ENCODE results near the gene RNF115.
"Not testable (repeated sequence)": the region's sequence is repeated elsewhere in the genome, so short reads cannot be mapped to it uniquely, and the experiment has no call there.

The RNF115 gene

GRCh38 chr1:145823565-145824498 is at the start of gene RNF115, which contains the start of gene POLR3C:
Gene RNF115, minus strand, starts transcription at chr1:145824095. Its CDS starts 222 bp downstream, at chr1:145823873.
Gene POLR3C, plus strand, starts transcription at chr1:145824200. Its CDS starts 1,577 bp downstream, at chr1:145825777.
- DNase-seq: peak; percentile 82 to 95

GRCh38 chr1:145871994-145872924 is 48.4 kb upstream of the RNF115 start:
- no peak for DNase-seq

- DNase-seq: no peak
Measured at GRCh38 chr1:145868232-145868631, 44.3 kb upstream of the RNF115 start.

DNA sequence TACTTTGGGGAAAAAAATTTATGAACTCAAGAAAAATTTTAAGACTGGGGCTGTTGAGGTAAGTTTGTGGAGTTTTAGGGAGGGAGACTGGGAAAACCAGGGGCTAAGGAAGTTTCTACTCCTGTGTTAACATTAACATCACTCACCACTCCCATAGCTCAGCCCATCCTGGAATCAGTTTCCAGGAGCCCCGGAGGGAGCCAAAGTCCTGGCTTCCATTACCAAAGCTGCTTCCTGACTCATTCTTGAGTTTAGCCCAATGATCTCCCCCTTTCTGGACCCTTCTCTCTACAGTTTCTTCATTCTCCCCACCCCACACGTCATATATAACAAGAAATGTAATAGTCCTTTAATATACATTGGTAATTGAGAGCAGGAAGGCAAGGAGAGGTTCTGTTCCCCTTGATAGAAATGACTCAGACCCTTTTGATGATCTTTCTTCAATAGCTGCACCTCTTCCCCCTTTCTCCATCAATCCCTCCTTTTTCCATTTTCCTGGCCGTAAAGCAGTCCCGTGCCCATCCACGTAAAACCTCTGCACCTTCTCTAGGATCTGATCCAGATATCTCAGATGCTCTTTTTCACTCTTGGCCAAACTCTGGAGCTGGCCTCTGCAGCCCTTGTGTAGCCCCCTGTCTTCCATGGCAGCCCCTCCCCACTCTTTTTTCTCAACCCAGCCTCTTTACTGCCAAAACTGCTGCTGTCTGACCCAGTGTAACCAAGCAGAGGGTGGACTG is 39.6 kb upstream of the RNF115 start:
- no peak for DNase-seq

DNA sequence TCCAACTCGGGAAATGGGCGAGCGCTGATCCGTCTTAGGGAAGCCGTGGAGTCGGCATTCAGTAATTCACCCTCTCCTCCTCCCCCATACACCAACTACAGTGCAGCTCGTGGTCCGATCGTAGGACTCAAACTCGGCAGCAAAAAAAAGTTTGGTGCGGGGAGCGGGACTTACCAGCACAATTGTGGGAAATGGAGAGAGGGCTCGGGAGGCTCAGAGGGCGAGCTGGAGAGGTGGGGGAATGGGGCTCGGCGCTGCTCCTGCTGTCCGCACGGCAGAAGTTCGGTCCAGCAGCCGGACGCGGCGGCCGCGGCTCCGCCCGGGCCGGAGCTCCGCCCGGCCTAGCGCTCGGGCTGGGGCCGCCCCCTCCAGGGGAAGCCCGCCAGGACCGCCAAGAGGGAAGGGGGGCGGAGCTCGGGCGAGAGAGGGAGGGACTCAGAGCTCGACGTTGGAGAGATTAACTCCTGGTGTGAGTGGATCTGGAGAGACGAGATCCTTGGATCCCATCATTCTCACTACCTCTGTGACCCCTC is 35.7 kb upstream of the RNF115 start:
- peak; percentile 78 to 88 for DNase-seq

- DNase-seq: peak; percentile 84 to 95
Measured at GRCh38 chr1:145858901-145859490, 35.1 kb upstream of the RNF115 start, which contains the start of gene PIAS3. Gene PIAS3, minus strand, starts transcription at chr1:145859081. Its CDS starts 91 bp downstream, at chr1:145858990.

- no peak for DNase-seq
Measured at GRCh38 chr1:145858238-145858900, 34.5 kb upstream of the RNF115 start.

DNA sequence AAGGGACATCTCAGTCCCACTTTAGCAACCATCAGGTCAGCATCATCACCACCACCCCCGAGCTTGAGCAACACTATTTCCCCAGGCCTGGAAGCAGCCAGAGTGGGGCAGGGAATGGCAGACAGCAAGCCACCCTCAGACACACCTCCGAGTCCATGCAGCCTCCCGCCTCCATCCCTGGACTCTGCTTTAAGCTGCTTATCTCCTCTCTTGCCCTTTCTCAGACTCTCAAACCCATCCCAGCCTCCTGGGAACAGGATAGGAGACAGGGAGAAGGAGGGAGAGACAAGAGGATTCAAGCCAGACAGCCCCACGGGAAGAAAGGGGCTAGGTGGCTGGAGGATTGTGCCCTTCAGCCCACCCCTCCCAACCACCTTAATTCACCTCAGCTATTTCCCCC is 33.3 kb upstream of the RNF115 start:
- no peak for DNase-seq

GRCh38 chr1:145855426-145855948 is 31.6 kb upstream of the RNF115 start:
- no peak for DNase-seq

DNA sequence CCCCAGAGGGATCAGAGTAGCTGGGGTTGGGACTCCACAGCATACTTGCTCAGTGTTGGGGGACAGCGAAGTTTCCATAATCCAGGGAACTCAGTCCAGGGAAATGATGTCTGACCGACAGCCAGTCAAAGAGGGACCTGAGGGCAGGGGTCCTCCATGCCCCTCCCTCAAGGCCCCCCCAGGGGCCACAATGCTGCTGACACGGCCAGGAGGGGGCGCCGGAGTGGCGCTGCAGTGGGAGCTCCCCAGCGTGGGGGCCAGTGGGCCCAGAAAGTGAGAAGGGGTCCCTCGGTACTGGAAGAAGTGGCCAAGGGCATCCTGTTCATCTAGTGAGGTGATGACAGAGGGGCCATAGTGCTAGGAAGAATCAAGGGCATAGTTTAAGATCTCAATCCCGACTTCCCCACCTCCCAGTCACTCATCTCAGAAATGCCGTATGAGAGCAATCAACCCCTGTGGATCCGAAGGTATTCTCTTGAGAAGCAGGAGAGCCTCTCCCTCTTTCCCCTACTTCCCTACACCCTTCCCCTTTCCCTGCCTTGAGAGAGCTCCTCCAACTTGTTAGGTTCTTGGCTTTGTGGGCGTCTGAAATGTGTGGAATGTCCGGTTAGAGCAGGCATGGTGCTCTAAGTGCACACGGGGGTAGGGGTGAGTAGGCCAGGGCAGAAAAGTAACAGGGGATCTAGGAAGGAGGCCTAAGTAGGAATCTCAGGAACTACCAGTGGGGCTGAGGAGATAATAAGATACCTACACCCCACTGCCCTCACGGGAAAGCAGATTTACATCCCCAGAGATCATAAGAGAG is 25.7 kb upstream of the RNF115 start:
- no peak for DNase-seq

DNA sequence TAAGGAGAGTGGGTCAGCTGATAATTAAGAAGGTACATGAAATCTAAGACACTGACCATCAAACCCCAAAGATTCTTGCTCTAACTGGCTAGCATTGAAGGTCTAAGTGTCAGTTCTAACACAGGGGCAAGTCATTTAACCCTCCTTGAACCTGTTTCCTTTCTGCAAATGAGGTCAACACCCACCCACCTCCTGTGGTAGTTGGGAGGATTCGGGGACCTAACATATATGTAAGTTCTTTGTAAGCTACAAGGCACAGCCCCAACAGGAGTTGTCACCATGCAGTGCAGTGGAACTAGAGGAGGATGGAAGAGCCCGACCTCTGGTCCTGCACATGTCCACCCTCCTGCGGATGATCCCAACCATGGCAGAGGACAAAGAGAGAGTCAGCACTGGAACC is 23.9 kb upstream of the RNF115 start:
- no peak for DNase-seq

DNA sequence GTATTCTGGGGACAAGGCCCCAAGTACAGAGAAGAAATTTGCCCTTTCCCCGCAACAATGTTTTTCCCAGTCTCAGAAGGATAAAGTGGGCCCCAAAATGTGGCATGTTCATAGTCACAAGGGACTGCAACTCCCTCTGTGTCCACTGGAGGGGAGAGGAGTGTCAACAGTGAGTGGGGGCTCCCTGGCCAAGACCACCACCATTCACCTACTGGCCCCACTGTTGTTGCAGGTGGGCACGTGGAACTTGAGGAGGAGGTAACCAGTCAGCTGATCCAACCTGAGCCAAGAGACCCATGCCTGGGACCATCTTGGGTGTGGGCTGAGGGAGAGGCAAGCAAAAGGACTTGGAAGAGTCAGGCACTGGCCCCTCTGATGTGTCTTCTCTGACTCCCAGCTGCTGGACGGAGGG is 22.3 kb upstream of the RNF115 start:
- peak in 1 of 2 experiments; percentile 19 for DNase-seq

DNA sequence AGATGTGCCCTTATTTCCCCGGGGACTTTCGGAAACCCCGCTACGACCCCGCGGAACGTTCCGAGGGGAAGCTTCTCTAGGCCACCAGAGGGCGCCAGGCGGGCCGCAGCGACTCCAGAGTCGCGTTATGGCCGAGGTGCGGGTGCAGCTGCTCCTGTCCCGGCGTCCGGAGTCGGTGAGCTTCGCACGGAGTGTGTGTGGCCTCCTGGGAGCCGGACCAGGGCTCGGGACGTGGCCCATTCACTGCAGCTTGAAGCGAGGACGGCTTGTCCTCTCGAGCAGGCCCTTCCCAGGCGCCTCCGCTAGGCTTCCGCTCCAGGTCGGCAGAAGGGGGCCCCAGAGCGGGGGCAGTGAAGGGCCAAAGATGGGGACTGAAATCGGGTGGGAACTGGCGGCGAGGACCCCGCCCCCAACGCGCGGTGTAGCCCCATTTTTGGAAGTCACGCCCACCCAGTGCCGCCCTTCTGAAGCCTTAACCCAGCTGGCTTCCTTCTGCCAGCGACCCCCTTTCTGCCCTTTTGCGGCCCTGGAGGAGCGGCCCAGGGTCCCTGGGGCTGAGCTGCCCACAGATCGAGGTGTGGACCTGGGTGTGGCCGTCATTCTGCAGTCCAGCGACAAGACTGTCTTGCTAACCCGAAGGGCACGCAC is 21.7 kb upstream of the RNF115 start, which contains the start of gene NUDT17:
TSS of gene NUDT17 (plus strand) at position 117 of the 648 bp plus-strand sequence. CDS start at position 128, 11 bp downstream.
- DNase-seq: peak; percentile 69 to 86

DNA sequence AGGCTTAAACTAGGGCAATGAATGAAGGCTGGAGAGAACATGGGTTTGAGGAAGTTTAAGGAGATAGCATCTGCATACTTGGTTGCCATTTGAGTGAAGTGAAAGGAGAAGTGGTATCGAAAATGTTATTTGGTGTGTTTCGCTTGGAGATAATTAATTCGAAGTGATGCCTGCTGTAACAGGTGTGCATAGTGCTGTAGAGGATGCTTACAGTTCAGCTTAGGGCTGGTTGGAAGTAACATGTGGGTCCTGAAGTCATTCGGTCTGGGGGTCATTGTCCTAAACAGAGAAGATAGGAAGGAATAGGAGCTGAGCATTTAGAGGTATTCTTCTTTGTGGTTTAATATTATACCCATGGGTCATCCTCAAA is 21.2 kb upstream of the RNF115 start:
- DNase-seq: peak in 1 of 2 experiments; percentile 69

- no peak for DNase-seq
Measured at GRCh38 chr1:145843031-145843430, 19.1 kb upstream of the RNF115 start.

DNA sequence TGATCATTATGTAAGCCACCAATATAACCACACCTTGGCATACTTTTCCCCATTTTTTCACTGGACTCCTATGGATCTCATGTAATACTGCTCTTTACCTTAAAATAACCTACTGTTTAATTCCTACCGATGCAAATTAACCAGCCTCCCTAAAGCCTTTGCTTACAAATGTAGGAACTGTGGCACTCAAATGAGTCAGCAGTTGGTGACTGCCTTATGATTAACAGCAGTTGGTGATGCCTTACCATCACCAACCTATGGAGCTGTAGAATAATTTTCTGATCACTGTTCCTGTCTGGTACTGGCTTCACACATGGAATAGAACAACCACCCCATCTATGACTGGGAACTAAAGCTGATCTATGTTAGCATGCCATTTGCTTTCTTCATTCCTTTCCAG is 13.8 kb upstream of the RNF115 start:
- DNase-seq: no peak

- DNase-seq: not testable (repeated sequence)
Measured at GRCh38 chr1:145830810-145831209, 6.9 kb upstream of the RNF115 start.

- DNase-seq: no peak
Measured at GRCh38 chr1:145828367-145829026, 4.6 kb upstream of the RNF115 start.

GRCh38 chr1:145827966-145828365 is 4.1 kb upstream of the RNF115 start:
- DNase-seq: no peak

Measured in NCI-H446 (cell line).